HL-60 (cell line): Measurements from ENCODE around the gene SMO.

Experiments
- GABPA ChIP-seq: IDR thresholded peaks from 2 replicates; pipeline ENCODE4 v1.6.1; 2012; ENCODE audit warnings: low read depth
- POLR2AphosphoS5 ChIP-seq: IDR thresholded peaks from 2 replicates; pipeline ENCODE4 v1.6.1; 2012; ENCODE audit warnings: low read depth
- SPI1 ChIP-seq: IDR thresholded peaks from 2 replicates; pipeline ENCODE4 v1.6.1; 2012; ENCODE audit warnings: low read depth, mild to moderate bottlenecking, borderline replicate concordance
- TF ChIP-seq, protein P1 (sequence below): IDR thresholded peaks from one replicate; pipeline ENCODE4 v1.5.1; 2011; ENCODE audit warnings: low read length, control low read depth, inconsistent platforms; ENCODE audit not compliant: insufficient read depth
- TF ChIP-seq, protein P2 (sequence below): IDR thresholded peaks from 2 replicates; pipeline ENCODE4 v1.6.1; 2012; ENCODE audit warnings: low read depth; ENCODE audit not compliant: insufficient replicate concordance

DNA sequence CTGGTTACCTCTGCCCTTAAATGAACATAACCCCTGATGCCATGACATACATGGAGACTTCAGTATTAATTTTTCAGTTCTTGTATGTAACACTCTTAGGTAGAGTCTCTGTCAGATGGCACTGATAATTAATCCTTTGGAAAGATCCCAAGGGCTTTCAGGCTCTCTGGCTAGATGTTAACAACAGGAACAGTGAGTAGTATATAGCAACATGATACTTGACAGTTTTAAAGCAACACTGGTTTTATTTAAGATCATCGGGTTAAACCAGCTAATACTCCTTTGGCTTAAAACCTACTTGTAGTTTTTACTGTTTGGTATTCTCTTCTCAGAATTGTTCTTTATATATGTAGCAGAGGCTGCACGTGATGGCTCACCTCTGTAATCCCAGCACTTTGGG lies 63.7 kb downstream of the SMO start:
- TF ChIP-seq, protein P1, sequence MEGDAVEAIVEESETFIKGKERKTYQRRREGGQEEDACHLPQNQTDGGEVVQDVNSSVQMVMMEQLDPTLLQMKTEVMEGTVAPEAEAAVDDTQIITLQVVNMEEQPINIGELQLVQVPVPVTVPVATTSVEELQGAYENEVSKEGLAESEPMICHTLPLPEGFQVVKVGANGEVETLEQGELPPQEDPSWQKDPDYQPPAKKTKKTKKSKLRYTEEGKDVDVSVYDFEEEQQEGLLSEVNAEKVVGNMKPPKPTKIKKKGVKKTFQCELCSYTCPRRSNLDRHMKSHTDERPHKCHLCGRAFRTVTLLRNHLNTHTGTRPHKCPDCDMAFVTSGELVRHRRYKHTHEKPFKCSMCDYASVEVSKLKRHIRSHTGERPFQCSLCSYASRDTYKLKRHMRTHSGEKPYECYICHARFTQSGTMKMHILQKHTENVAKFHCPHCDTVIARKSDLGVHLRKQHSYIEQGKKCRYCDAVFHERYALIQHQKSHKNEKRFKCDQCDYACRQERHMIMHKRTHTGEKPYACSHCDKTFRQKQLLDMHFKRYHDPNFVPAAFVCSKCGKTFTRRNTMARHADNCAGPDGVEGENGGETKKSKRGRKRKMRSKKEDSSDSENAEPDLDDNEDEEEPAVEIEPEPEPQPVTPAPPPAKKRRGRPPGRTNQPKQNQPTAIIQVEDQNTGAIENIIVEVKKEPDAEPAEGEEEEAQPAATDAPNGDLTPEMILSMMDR: no peak
- TF ChIP-seq POLR2AphosphoS5 (no peak), GABPA (no peak), SPI1 (no peak)
- TF ChIP-seq, protein P2, sequence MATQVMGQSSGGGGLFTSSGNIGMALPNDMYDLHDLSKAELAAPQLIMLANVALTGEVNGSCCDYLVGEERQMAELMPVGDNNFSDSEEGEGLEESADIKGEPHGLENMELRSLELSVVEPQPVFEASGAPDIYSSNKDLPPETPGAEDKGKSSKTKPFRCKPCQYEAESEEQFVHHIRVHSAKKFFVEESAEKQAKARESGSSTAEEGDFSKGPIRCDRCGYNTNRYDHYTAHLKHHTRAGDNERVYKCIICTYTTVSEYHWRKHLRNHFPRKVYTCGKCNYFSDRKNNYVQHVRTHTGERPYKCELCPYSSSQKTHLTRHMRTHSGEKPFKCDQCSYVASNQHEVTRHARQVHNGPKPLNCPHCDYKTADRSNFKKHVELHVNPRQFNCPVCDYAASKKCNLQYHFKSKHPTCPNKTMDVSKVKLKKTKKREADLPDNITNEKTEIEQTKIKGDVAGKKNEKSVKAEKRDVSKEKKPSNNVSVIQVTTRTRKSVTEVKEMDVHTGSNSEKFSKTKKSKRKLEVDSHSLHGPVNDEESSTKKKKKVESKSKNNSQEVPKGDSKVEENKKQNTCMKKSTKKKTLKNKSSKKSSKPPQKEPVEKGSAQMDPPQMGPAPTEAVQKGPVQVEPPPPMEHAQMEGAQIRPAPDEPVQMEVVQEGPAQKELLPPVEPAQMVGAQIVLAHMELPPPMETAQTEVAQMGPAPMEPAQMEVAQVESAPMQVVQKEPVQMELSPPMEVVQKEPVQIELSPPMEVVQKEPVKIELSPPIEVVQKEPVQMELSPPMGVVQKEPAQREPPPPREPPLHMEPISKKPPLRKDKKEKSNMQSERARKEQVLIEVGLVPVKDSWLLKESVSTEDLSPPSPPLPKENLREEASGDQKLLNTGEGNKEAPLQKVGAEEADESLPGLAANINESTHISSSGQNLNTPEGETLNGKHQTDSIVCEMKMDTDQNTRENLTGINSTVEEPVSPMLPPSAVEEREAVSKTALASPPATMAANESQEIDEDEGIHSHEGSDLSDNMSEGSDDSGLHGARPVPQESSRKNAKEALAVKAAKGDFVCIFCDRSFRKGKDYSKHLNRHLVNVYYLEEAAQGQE: no peak
